ENCODE measurements around the gene MCOLN3.
"Not testable (repeated sequence)": the region's sequence is repeated elsewhere in the genome, so short reads cannot be mapped to it uniquely, and the experiment has no call there.

MCOLN3 gene

GRCh38 chr1:84991097-84991920, 57.0 kb downstream of the MCOLN3 start:
- DNase-seq (ENCODE audit: low spot score), result no peak

GRCh38 chr1:84988588-84988987, 59.7 kb downstream of the MCOLN3 start:
- DNase-seq (ENCODE audit: low spot score), result no peak

GRCh38 chr1:84986561-84986960, 61.7 kb downstream of the MCOLN3 start:
- not testable (repeated sequence) for DNase-seq (ENCODE audit: low spot score)

DNA sequence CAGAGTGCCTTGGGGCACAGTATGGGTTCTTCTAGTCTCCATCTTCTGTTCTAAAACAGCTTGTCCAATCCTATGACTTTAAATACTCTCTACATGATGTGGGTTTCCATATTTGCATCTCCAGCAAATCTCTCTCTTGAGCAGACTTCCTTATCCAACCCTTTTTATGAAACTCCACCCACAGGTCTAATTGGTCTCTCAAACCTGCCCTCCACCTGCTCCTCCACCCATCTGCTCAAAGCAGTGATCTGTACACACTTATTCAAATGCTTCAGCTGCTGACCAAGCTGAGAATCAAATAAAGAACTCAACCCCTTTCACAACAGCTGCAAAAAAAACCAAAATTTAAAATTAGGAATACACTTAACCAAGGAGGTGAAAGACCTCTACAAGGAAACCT, 62.9 kb downstream of the MCOLN3 start:
- no peak for DNase-seq (ENCODE audit: low spot score)

DNA sequence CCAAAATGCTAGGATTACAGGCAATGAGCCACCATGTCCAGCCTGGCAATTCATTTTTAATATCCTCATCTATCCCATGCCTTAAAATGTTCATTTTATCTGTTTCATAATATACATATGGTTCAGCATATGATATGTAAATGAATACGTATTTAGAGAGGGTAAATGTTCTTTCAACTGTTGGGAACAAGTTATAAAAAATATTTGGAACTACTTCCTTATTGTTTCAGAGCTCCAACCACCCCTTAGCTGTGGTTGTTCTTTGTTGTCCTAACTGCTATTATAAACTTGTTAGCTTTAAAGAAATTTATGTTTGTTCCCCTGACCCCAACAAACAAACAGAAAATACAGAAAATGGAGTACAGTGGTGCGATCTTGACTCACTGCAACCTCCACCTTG, 65.9 kb downstream of the MCOLN3 start:
- DNase-seq (ENCODE audit: low spot score), result no peak

- DNase-seq (ENCODE audit: low spot score), result no peak
Observed at GRCh38 chr1:84975035-84975434, 73.3 kb downstream of the MCOLN3 start.

DNA sequence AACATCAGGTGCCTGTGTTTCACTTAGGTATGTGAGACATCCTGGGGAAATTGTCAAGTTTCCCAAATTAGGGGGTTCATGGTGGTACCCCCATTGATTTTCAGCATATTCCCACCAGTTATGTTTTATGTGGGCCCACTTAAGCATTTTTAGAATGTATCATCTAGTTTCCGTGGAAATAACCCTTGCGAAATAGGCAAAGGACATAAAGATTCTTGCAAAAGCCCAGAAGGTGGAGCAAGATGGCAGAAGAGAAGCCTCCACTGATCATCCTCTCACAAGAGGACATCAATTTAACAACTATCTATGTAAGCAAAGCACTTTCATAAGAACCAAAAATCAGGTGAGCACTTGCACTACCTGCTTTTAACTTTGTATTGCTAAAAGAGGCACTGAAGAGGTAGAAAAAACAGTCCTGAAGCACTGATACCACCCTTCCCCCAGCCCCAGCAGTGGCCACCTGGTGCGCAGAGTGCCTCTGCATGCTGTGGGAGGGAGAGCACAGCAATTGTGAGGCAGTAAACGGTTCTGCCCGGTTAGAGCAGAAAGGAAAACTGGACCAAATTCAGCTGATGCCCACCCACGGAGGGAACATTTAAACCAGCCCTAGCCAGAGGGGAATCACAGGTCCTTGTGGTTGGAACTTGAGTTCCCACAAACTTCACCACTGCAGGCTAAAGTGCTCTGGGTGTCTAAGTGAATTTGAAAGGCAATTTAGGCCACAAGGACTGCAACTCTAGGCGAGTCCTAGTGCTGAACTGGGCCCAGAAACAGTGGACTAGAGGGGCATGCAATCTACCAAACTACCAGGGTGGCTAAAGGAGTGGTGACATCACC, 74.6 kb downstream of the MCOLN3 start:
- DNase-seq (ENCODE audit: low spot score), result no peak

DNA sequence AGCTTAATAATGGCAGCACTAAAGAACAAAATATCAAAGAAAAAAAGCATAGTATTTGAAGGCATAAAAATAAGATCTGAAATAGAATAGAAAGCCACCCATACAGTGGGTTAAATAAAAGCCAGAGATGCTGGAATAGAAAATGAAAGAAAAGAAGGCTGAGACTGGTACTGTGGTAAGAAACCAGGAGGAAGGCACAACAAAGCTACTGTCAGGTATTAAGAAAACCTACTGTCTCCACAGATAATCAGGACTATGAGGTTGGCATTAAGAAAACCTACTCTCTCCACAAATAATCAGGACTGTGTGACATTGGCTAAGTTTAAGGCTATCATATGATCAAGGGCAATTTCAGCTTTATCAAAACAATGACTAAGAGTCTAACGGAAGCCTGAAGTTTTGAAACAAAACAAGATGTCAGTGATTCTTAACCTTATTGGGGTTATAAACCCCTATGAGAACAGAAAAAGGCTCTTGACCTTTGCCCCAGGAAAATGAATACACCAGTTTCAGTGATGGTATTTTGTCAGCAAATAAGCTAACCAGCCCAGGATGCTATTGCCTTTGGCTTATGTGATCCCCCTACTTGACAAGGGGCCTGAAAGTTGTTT, 75.8 kb downstream of the MCOLN3 start:
- DNase-seq (ENCODE audit: low spot score), result no peak

DNA sequence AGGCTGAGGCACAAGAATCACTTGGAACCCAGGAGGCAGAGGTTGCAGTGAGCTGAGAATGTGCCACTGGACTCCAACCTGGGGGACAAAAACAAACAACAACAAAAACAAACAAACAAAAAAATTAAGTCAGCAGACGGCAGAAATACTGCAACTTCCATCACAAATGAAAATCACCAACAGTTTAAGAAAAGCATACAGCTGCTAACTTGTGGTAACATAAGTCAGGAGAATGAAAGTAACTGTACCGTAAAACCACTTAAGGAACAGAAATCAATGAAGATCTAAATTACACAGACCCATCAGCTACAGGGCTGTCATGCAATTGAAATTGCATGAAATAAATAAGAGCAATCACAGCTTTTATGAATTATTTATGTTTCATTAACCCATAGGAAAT, 76.3 kb downstream of the MCOLN3 start:
- DNase-seq (ENCODE audit: low spot score), result no peak

DNA sequence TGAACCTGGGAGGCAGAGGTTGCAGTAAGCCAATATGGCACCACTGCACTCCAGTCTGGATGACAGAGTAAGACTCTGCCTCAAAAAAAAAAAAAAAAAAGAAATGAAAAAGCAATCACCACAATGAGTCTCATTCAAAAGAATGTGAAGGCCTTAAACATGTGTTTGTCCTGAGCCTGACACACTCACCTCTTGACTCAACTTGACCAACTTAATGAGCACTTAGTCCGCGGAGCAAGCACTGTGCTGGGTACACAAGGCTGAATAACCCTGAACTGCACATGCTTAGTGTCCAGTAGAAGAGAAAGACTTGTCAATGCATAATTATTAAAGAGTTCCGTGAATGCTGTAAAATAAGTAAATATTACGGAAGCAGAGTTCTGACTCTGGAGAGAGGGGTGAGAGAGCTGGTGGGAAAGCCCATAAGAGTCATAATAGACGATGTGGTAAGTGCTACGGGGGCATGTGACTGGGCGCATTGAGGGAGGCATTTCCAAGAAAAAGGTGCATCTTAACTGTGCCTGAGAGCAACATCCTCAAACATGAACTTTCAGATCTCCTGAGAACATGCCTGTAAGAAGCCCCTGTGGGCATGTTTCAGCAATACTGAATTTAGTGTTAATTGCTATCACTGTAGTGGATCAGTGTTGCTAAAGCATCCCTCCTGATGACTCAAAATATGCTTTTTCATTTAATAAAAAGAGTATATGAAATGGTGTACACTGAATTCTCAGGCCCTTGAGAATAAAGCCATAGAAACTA, 78.6 kb downstream of the MCOLN3 start:
- no peak for DNase-seq (ENCODE audit: low spot score)

- no peak for DNase-seq (ENCODE audit: low spot score)
Observed at GRCh38 chr1:84968865-84969264, 79.4 kb downstream of the MCOLN3 start.

- no peak for DNase-seq (ENCODE audit: low spot score)
Observed at GRCh38 chr1:84968101-84968500, 80.2 kb downstream of the MCOLN3 start.
